Fibroblast of lung (primary cell): Measurements from ENCODE around the gene EEIG1.

Experiments
- EZH2 ChIP-seq: IDR thresholded peaks from 2 replicates; pipeline ENCODE4 v1.5.1; 2012; ENCODE audit warnings: low read length, control low read depth, mild to moderate bottlenecking; ENCODE audit errors: missing control alignments
- TF ChIP-seq, protein P1 (sequence below), 2 donors: IDR thresholded peaks in 1 of 2; conservative IDR thresholded peaks in 1 of 2; 1 replicate in 1 of 2; 2 replicates in 1 of 2; pipeline ENCODE4 v1.5.1; 2011 to 2012; ENCODE audit warnings: low read length in 2 of 2, control low read depth in 1 of 2, inconsistent platforms in 1 of 2, low read depth in 1 of 2, mild to moderate bottlenecking in 1 of 2

DNA sequence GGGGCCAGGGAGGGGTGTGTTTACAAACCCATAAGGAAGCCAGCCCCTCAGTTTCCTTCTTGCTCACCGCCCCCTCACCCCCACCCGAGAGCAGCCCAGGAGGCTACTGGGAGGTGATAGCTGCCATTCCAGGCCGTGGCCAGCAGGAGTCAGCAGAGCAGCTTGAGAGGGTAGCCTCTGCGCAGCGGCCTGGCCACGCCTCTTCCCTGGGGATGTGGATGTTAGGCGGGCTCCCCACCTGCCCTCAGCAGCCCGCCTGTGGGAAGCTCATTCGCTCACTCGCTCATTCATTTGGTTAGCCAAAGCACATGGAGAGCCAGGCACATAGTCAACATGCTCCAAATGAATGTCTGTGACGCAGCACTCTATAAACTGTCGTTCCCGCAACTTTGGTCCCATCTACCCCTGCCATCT lies 37.1 kb downstream of the EEIG1 start:
- TF ChIP-seq, protein P1, sequence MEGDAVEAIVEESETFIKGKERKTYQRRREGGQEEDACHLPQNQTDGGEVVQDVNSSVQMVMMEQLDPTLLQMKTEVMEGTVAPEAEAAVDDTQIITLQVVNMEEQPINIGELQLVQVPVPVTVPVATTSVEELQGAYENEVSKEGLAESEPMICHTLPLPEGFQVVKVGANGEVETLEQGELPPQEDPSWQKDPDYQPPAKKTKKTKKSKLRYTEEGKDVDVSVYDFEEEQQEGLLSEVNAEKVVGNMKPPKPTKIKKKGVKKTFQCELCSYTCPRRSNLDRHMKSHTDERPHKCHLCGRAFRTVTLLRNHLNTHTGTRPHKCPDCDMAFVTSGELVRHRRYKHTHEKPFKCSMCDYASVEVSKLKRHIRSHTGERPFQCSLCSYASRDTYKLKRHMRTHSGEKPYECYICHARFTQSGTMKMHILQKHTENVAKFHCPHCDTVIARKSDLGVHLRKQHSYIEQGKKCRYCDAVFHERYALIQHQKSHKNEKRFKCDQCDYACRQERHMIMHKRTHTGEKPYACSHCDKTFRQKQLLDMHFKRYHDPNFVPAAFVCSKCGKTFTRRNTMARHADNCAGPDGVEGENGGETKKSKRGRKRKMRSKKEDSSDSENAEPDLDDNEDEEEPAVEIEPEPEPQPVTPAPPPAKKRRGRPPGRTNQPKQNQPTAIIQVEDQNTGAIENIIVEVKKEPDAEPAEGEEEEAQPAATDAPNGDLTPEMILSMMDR (conservative IDR thresholded peaks at IDR 0.05 in 1 of 2, IDR thresholded peaks at IDR 0.05 in 1 of 2; ENCODE audit: low read depth in 1 of 2, low read length in 2 of 2) = peak; percentile 89 to 92
- TF ChIP-seq EZH2 = no peak
